Stimulated activated CD4-positive, alpha-beta T cell treated with anti-CD3 and anti-CD28 coated beads, Interleukin-1b, Interleukin-23, amount 100 ng/mL, for 4 hours (primary cell): Measurements from ENCODE around the gene ASCC1.
"Not testable (repeated sequence)": the region's sequence is repeated elsewhere in the genome, so short reads cannot be mapped to it uniquely, and the experiment has no call there.

Source experiments
- DNase-seq, 2 donors: peaks; one replicate each; pipeline ENCODE4 v3.0.0-alpha.2; 2020; ENCODE audit warnings: low read depth in 2 of 2

The ASCC1 gene

GRCh38 chr10:72219235-72219814 is 3.2 kb upstream of the ASCC1 start:
- no peak for DNase-seq

GRCh38 chr10:72218726-72219125 is 2.6 kb upstream of the ASCC1 start:
- no peak for DNase-seq

GRCh38 chr10:72218325-72218724 is 2.2 kb upstream of the ASCC1 start:
- DNase-seq: no peak

GRCh38 chr10:72211832-72212231 is 4.2 kb downstream of the ASCC1 start:
- DNase-seq: not testable (repeated sequence)

GRCh38 chr10:72211381-72211780 is 4.7 kb downstream of the ASCC1 start:
- DNase-seq: not testable (repeated sequence)

GRCh38 chr10:72208526-72208925 is 7.5 kb downstream of the ASCC1 start:
- DNase-seq: not testable (repeated sequence)

- DNase-seq: no peak
These were observed 9.4 kb downstream of the ASCC1 start for GRCh38 chr10:72206511-72207229.

GRCh38 chr10:72204724-72205123 is 11.4 kb downstream of the ASCC1 start:
- DNase-seq: no peak

- DNase-seq: no peak
These were observed 11.8 kb downstream of the ASCC1 start for GRCh38 chr10:72204296-72204695.

- no peak for DNase-seq
These were observed 14.8 kb downstream of the ASCC1 start for GRCh38 chr10:72201293-72201692.

- no peak for DNase-seq
These were observed 15.2 kb downstream of the ASCC1 start for GRCh38 chr10:72200883-72201282.

GRCh38 chr10:72194949-72195348 is 21.1 kb downstream of the ASCC1 start:
- no peak for DNase-seq

GRCh38 chr10:72186982-72187330 is 29.1 kb downstream of the ASCC1 start:
- DNase-seq: no peak

- DNase-seq: no peak
These were observed 29.7 kb downstream of the ASCC1 start for GRCh38 chr10:72186258-72186981.

GRCh38 chr10:72184156-72184555 is 31.9 kb downstream of the ASCC1 start:
- DNase-seq: no peak

GRCh38 chr10:72177454-72177853 is 38.6 kb downstream of the ASCC1 start:
- no peak for DNase-seq

- DNase-seq: no peak
These were observed 39.4 kb downstream of the ASCC1 start for GRCh38 chr10:72176701-72177100.

GRCh38 chr10:72175149-72175548 is 40.9 kb downstream of the ASCC1 start:
- DNase-seq: no peak

GRCh38 chr10:72174297-72174662 is 41.8 kb downstream of the ASCC1 start:
- DNase-seq: no peak

- no peak for DNase-seq
These were observed 42.3 kb downstream of the ASCC1 start for GRCh38 chr10:72173619-72174296.

GRCh38 chr10:72173262-72173618 is 42.8 kb downstream of the ASCC1 start:
- DNase-seq: no peak

GRCh38 chr10:72171175-72171630 is 44.9 kb downstream of the ASCC1 start:
- no peak for DNase-seq

GRCh38 chr10:72170733-72171132 is 45.3 kb downstream of the ASCC1 start:
- no peak for DNase-seq
